Nephron progenitor cell (in vitro differentiated cells): ENCODE data around the gene CHCHD2.
"Not testable (repeated sequence)": the region's sequence is repeated elsewhere in the genome, so short reads cannot be mapped to it uniquely, and the experiment has no call there.

ENCODE experiments used
- DNase-seq: peaks from one replicate; pipeline ENCODE4 v3.0.0; 2021
- H3K27ac Mint-ChIP-seq: 2 replicates; pipeline ENCODE4 v1.8.0; 2021; ENCODE audit warnings: mild to moderate bottlenecking, moderate library complexity, mixed read lengths
- H3K27me3 Mint-ChIP-seq: 2 replicates; pipeline ENCODE4 v1.8.0; 2021; ENCODE audit warnings: mild to moderate bottlenecking, low read depth, mixed read lengths; ENCODE audit not compliant: poor library complexity
- H3K36me3 Mint-ChIP-seq: 2 replicates; pipeline ENCODE4 v1.8.0; 2021; ENCODE audit warnings: low read depth, mixed read lengths
- H3K4me1 Mint-ChIP-seq: 2 replicates; pipeline ENCODE4 v1.8.0; 2021; ENCODE audit warnings: mixed read lengths
- H3K4me3 Mint-ChIP-seq: 2 replicates; pipeline ENCODE4 v1.8.0; 2021; ENCODE audit warnings: mild to moderate bottlenecking, moderate library complexity, mixed read lengths
- H3K9me3 Mint-ChIP-seq: 2 replicates; pipeline ENCODE4 v1.8.0; 2021; ENCODE audit warnings: mild to moderate bottlenecking, moderate library complexity, mixed read lengths
- TF ChIP-seq, protein P1 (sequence below): fragments of 200-600 bp; sonication (generic); IDR thresholded peaks from 2 replicates; pipeline ENCODE4 v1.5.0; 2021; ENCODE audit warnings: antibody characterized with exemption

The CHCHD2 gene

GRCh38 chr7:56115852-56116538, 9.7 kb upstream of the CHCHD2 start, which contains the start of gene NUPR2:
Gene NUPR2, minus strand, starts transcription at chr7:56116417. Its CDS starts 103 bp downstream, at chr7:56116314.
- no peak for DNase-seq
- peaks cover 4% of the 10 kb centered on the region for H3K27me3 Mint-ChIP-seq
- peaks cover 53% of the 10 kb centered on the region for H3K9me3 Mint-ChIP-seq
- H3K36me3 Mint-ChIP-seq, result no peaks in the 10 kb centered on the region
- no peak within 1 kb of the TSS for H3K4me3 Mint-ChIP-seq
- H3K27ac Mint-ChIP-seq, result no peak within 1 kb of the TSS
- TF ChIP-seq, protein P1, sequence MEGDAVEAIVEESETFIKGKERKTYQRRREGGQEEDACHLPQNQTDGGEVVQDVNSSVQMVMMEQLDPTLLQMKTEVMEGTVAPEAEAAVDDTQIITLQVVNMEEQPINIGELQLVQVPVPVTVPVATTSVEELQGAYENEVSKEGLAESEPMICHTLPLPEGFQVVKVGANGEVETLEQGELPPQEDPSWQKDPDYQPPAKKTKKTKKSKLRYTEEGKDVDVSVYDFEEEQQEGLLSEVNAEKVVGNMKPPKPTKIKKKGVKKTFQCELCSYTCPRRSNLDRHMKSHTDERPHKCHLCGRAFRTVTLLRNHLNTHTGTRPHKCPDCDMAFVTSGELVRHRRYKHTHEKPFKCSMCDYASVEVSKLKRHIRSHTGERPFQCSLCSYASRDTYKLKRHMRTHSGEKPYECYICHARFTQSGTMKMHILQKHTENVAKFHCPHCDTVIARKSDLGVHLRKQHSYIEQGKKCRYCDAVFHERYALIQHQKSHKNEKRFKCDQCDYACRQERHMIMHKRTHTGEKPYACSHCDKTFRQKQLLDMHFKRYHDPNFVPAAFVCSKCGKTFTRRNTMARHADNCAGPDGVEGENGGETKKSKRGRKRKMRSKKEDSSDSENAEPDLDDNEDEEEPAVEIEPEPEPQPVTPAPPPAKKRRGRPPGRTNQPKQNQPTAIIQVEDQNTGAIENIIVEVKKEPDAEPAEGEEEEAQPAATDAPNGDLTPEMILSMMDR, result no peak
- H3K4me1 Mint-ChIP-seq, result no peaks in the 10 kb centered on the region

GRCh38 chr7:56112244-56112643, 6.0 kb upstream of the CHCHD2 start:
- not testable (repeated sequence) for H3K36me3 Mint-ChIP-seq, H3K4me3 Mint-ChIP-seq, H3K27ac Mint-ChIP-seq, H3K4me1 Mint-ChIP-seq, DNase-seq
- Mint-ChIP-seq H3K27me3 (peaks cover 24% of the 10 kb centered on the region), H3K9me3 (peaks cover 55% of the 10 kb centered on the region)

- no peak overlapping the region for H3K4me3 Mint-ChIP-seq
- TF ChIP-seq, protein P1, result no peak
Observed at GRCh38 chr7:56110611-56111010, 4.3 kb upstream of the CHCHD2 start.

GRCh38 chr7:56107954-56108258, 1.6 kb upstream of the CHCHD2 start:
- peak overlapping the region; percentile 32 for H3K4me3 Mint-ChIP-seq
- DNase-seq, result no peak
- no peak overlapping the region for H3K27ac Mint-ChIP-seq
- H3K9me3 Mint-ChIP-seq, result peaks cover 52% of the 10 kb centered on the region
- peaks cover 19% of the 10 kb centered on the region for H3K4me1 Mint-ChIP-seq
- TF ChIP-seq, protein P1, result no peak
- peaks cover 23% of the 10 kb centered on the region for H3K27me3 Mint-ChIP-seq
- H3K36me3 Mint-ChIP-seq, result peaks cover 15% of the 10 kb centered on the region

More at GRCh38 chr7:56110611-56111010, 4.3 kb upstream of the CHCHD2 start:
- Mint-ChIP-seq H3K27ac (no peak overlapping the region), H3K4me1 (peaks cover 12% of the 10 kb centered on the region), H3K27me3 (peaks cover 27% of the 10 kb centered on the region), H3K36me3 (peaks cover 9% of the 10 kb centered on the region), H3K9me3 (peaks cover 64% of the 10 kb centered on the region)
- no peak for DNase-seq

DNA sequence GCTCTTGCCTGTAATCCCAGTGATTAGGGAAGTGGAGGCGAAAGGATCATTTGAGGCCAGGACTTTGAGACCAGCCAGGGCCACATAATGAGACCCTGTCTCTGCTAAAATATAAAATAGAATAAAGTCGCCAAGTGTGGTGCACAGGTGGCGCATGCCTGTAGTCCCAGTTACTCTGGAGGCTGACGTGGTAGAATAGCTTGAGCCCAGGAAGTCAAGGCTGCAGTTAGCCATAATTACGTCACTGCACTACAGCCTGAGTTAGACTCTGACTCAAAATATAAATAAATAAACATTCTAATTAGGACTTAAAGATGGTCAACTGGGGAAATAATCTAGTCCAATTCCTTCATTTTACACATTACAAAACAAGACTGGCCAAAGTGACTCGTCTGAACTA, 768 bp downstream of the CHCHD2 start:
- Mint-ChIP-seq H3K4me1 (peaks cover 19% of the 10 kb centered on the region), H3K4me3 (peak overlapping the region; percentile 96), H3K27me3 (peaks cover 23% of the 10 kb centered on the region), H3K27ac (no peak overlapping the region), H3K9me3 (peaks cover 45% of the 10 kb centered on the region), H3K36me3 (peaks cover 31% of the 10 kb centered on the region)
- TF ChIP-seq, protein P1, result no peak
- no peak for DNase-seq

DNA sequence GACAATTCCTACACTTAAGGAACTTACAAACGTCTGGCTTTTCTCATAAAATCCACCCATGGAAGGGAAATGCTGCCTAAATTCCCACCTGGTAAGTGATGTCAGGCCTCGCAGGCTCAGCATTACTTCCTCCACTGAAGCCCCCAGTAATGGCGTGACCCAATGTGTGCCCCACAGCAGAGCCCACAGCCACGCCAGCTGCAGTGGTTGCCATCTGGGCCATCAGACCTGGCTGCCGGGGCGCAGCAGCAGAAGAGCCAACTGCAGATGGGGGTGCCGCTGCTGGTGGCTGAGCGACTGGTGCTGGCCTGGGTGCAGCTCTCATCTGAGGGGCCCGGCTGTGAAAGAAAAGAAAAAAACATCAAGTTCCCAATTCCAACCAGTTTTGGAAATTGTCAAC, 2.1 kb downstream of the CHCHD2 start:
- peaks cover 19% of the 10 kb centered on the region for H3K4me1 Mint-ChIP-seq
- not testable (repeated sequence) for DNase-seq, H3K4me3 Mint-ChIP-seq, H3K27ac Mint-ChIP-seq
- peaks cover 38% of the 10 kb centered on the region for H3K9me3 Mint-ChIP-seq
- peaks cover 20% of the 10 kb centered on the region for H3K27me3 Mint-ChIP-seq
- H3K36me3 Mint-ChIP-seq, result peaks cover 36% of the 10 kb centered on the region

- no peak for DNase-seq
- TF ChIP-seq, protein P1, result no peak
- peaks cover 2% of the 10 kb centered on the region for H3K27me3 Mint-ChIP-seq
Observed at GRCh38 chr7:56099653-56100052, 6.6 kb downstream of the CHCHD2 start.

GRCh38 chr7:56098187-56099008, 7.9 kb downstream of the CHCHD2 start:
- H3K4me3 Mint-ChIP-seq, H3K9me3 Mint-ChIP-seq, H3K27me3 Mint-ChIP-seq, H3K27ac Mint-ChIP-seq, H3K4me1 Mint-ChIP-seq, DNase-seq: not testable (repeated sequence)
- peaks cover 29% of the 10 kb centered on the region for H3K36me3 Mint-ChIP-seq

More at GRCh38 chr7:56099653-56100052, 6.6 kb downstream of the CHCHD2 start:
- H3K9me3 Mint-ChIP-seq, result peaks cover 12% of the 10 kb centered on the region
- H3K4me1 Mint-ChIP-seq, result no peaks in the 10 kb centered on the region
- H3K27ac Mint-ChIP-seq, result no peak overlapping the region
- no peak overlapping the region for H3K4me3 Mint-ChIP-seq
- H3K36me3 Mint-ChIP-seq, result peaks cover 34% of the 10 kb centered on the region
